Natural killer cell (primary cell): ENCODE data around the gene DAPK2. TPM values are rescaled to one million over a fixed set of nuclear protein-coding genes. Genes with fewer than 3 reads are reported as not detected.

Source experiments
- ATAC-seq, 3 donors: fragments of 150-1000 bp in 2 of 3; fragments of 200-7000 bp in 1 of 3; cut with Tn5 transposase; 1 replicate in 1 of 3; 2 replicates in 2 of 3; pipeline ENCODE4 v1.10.0; 2021; ENCODE audit warnings: mild to moderate bottlenecking in 2 of 3, moderate library complexity in 2 of 3
- DNase-seq, 2 donors: peaks; one replicate each; pipeline versions ENCODE4 v3.0.0 to v3.0.0-alpha.2; 2013 to 2021; ENCODE audit warnings: mixed read lengths in 1 of 2
- H3K27ac ChIP-seq: one replicate; pipeline ENCODE4 v1.5.1; 2013; ENCODE audit warnings: mild to moderate bottlenecking, low read length
- H3K27me3 ChIP-seq: one replicate; pipeline ENCODE4 v1.6.1; 2013; ENCODE audit warnings: low read length; ENCODE audit not compliant: control insufficient read depth, insufficient read depth
- H3K36me3 ChIP-seq: one replicate; pipeline ENCODE4 v1.6.1; 2013; ENCODE audit warnings: low read length; ENCODE audit not compliant: control insufficient read depth, insufficient read depth
- H3K4me1 ChIP-seq: one replicate; pipeline ENCODE4 v1.6.1; 2013; ENCODE audit warnings: low read length; ENCODE audit not compliant: control insufficient read depth, insufficient read depth
- H3K4me3 ChIP-seq: one replicate; pipeline ENCODE4 v1.5.1; 2013; ENCODE audit warnings: low read length
- H3K9me3 ChIP-seq: one replicate; pipeline ENCODE4 v1.6.1; 2013; ENCODE audit warnings: low read length; ENCODE audit not compliant: control insufficient read depth, insufficient read depth
- H3K27ac Mint-ChIP-seq, 2 donors: one replicate each; pipeline ENCODE4 v1.8.0; 2022; ENCODE audit warnings: mild to moderate bottlenecking in 2 of 2, mixed read lengths in 2 of 2, moderate library complexity in 1 of 2
- H3K27me3 Mint-ChIP-seq, 2 donors: one replicate each; pipeline ENCODE4 v1.8.0; 2022; ENCODE audit warnings: low read depth in 2 of 2, mixed read lengths in 2 of 2
- H3K36me3 Mint-ChIP-seq: one replicate; pipeline ENCODE4 v1.8.0; 2022; ENCODE audit warnings: mixed read lengths
- H3K4me1 Mint-ChIP-seq, 2 donors: one replicate each; pipeline ENCODE4 v1.8.0; 2022; ENCODE audit warnings: mixed read lengths in 2 of 2
- H3K4me3 Mint-ChIP-seq: one replicate; pipeline ENCODE4 v1.8.0; 2022; ENCODE audit warnings: mild to moderate bottlenecking, moderate library complexity, mixed read lengths
- H3K9me3 Mint-ChIP-seq, 2 donors: one replicate each; pipeline ENCODE4 v1.8.0; 2022; ENCODE audit warnings: mixed read lengths in 2 of 2
- WGBS: methylation state at CpG from one replicate; pipeline ENCODE4 v1.1.7; 2013; ENCODE audit warnings: missing lambda C conversion rate; ENCODE audit not compliant: insufficient coverage; 5-methylcytosine and 5-hydroxymethylcytosine counted together
- intact Hi-C: fragments of 100-400 bp; cut with micrococcal nuclease; formaldehyde crosslinking; loops from one replicate; pipeline ENCODE4 v1.14.2; 2022
- total RNA-seq, 4 donors: library from RNA; stranded (reverse); fragments of 120-200 nt in 1 of 4; gene quantifications; one replicate each; pipeline versions ENCODE4 v1.2.3 to v1.2.4, GENCODE V29; 2013 to 2022
- TF ChIP-seq, protein P1 (sequence below): fragments of 200-600 bp; IDR thresholded peaks from one replicate; pipeline ENCODE4 v1.8.0; 2022; ENCODE audit warnings: antibody characterized with exemption

Gene DAPK2
- total RNA-seq, 3 donors from 2014 or later (not counting 1 experiment from before 2014, with no cell fraction given), result 3.7 to 25.3 (median 6.0) TPM

DNA sequence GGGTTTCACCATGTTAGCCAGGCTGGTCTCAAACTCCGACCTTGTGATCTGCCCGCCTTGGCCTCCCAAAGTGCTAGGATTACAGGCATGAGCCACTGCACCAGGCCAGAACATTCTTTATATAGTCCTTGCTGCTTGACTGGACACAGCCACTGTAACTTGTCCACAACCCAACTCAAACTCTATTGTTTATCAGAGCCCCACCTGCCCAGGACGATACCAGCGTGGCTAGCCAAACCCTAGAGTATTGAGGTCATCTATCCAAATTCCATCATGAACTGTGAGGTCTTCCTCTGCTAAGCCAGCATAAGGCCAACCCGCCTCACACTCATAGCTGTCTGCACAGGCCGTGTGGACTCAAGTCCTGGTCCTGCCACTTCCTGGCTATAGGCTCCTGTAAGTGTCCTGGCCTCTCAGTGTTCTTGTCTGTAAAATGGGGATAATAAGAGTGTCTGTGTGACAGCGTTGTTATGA, 63.9 kb downstream of the DAPK2 start:
- TF ChIP-seq, protein P1, sequence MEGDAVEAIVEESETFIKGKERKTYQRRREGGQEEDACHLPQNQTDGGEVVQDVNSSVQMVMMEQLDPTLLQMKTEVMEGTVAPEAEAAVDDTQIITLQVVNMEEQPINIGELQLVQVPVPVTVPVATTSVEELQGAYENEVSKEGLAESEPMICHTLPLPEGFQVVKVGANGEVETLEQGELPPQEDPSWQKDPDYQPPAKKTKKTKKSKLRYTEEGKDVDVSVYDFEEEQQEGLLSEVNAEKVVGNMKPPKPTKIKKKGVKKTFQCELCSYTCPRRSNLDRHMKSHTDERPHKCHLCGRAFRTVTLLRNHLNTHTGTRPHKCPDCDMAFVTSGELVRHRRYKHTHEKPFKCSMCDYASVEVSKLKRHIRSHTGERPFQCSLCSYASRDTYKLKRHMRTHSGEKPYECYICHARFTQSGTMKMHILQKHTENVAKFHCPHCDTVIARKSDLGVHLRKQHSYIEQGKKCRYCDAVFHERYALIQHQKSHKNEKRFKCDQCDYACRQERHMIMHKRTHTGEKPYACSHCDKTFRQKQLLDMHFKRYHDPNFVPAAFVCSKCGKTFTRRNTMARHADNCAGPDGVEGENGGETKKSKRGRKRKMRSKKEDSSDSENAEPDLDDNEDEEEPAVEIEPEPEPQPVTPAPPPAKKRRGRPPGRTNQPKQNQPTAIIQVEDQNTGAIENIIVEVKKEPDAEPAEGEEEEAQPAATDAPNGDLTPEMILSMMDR, result no peak
- no peaks in the 10 kb centered on the region for H3K27me3 ChIP-seq
- WGBS, result 90% methylated on average over 6 of the region's 7 CpGs
- Mint-ChIP-seq H3K4me3 (no peak overlapping the region), H3K27me3 (no peaks in the 10 kb centered on the region), H3K9me3 (no peaks in the 10 kb centered on the region), H3K27ac (no peak overlapping the region), H3K4me1 (peaks cover 5 to 10% of the 10 kb centered on the region in 2 donors), H3K36me3 (no peaks in the 10 kb centered on the region)
- no peaks in the 10 kb centered on the region for H3K36me3 ChIP-seq
- DNase-seq (no peak), ATAC-seq (no peak)
- H3K4me3 ChIP-seq, result no peak overlapping the region
- H3K4me1 ChIP-seq, result peaks cover 14% of the 10 kb centered on the region
- H3K27ac ChIP-seq, result no peak overlapping the region
- H3K9me3 ChIP-seq, result no peaks in the 10 kb centered on the region
- intact Hi-C loops, result no loop called here

DNA sequence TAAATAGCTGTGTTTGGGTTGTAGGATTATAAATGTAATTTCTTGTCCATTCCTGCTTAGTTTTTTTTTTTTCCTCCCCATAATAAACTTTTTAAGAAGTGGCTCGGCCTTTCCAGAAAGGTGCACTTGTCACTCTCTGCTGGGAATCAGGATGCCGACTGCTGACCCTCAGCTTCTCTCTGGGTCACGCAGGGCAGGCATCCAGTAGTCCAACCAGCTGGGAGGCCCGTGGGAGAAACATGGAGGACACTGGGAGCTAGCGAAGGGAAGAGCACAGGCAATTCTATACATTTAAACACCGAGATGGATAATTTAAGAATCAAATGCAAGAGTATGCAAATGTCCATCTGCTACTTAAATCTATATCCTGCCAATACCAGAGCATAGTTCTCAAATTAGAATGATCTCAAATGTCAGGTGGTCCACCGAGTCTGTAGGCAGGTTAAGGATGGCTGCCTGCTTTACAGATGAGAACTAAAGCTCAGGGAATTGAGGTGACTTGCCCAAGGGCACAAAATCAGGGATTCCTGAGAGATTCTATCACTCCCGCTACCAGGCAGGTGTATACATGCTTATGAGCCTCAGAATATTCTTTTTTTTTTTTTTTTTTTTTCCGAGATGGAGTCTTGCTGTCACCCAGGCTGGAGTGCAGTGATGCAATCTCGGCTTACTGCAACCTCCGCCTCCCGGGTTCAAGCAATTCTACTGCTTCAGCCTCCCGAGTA, 64.5 kb downstream of the DAPK2 start:
- no peak overlapping the region for H3K27ac ChIP-seq
- no peaks in the 10 kb centered on the region for H3K27me3 ChIP-seq
- no peaks in the 10 kb centered on the region for H3K9me3 ChIP-seq
- Mint-ChIP-seq H3K36me3 (no peaks in the 10 kb centered on the region), H3K4me3 (no peak overlapping the region), H3K27me3 (no peaks in the 10 kb centered on the region), H3K4me1 (peaks cover 5 to 10% of the 10 kb centered on the region in 2 donors), H3K27ac (no peak overlapping the region), H3K9me3 (no peaks in the 10 kb centered on the region)
- ATAC-seq (no peak), DNase-seq (no peak)
- H3K4me1 ChIP-seq, result peaks cover 9% of the 10 kb centered on the region
- WGBS, result 95% methylated on average over 12 of the region's 13 CpGs
- no peak overlapping the region for H3K4me3 ChIP-seq
- TF ChIP-seq, protein P1, result no peak
- intact Hi-C loops, result no loop called here
- no peaks in the 10 kb centered on the region for H3K36me3 ChIP-seq

DNA sequence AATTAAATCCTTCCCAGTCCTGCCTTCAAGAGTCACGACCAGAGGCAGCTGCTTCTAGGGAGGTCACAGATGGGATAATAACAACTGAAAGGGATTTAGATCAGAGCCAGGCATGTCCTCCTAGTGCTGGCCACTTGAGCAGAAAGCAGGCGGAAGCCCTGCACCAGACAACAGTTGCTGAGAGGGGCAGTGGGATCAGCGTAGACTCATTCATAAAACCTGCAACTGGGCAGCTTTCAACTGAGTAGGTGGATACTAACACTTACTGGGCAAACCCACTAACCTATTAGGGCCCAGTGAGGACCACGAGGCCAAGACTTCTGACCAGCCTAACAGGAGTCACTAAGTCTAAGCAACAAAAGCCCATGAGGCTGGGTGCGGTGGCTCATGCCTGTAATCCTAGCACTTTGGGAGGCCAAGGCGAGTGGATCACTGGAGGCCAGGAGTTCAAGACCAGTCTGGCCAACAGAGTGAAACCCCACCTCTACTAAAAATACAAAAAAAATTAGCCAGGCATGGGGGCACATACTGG, 67.0 kb downstream of the DAPK2 start:
- intact Hi-C loops, result no loop called here
- no peaks in the 10 kb centered on the region for H3K9me3 ChIP-seq
- Mint-ChIP-seq H3K4me3 (no peak overlapping the region), H3K4me1 (peaks cover 5% of the 10 kb centered on the region in 2 donors), H3K36me3 (no peaks in the 10 kb centered on the region), H3K27me3 (no peaks in the 10 kb centered on the region), H3K27ac (no peak overlapping the region), H3K9me3 (no peaks in the 10 kb centered on the region)
- no peak overlapping the region for H3K4me3 ChIP-seq
- ATAC-seq (no peak), DNase-seq (no peak)
- TF ChIP-seq, protein P1, result no peak
- H3K27ac ChIP-seq, result no peak overlapping the region
- no peaks in the 10 kb centered on the region for H3K4me1 ChIP-seq
- WGBS, result 50% methylated on average over 6 of the region's 6 CpGs
- no peaks in the 10 kb centered on the region for H3K36me3 ChIP-seq
- no peaks in the 10 kb centered on the region for H3K27me3 ChIP-seq
